ENCODE measurements around the gene NUPR2.
A peak's percentile ranks its signal among the peaks of the same experiment; 100 is the strongest.
"Not testable (repeated sequence)": the region's sequence is repeated elsewhere in the genome, so short reads cannot be mapped to it uniquely, and the experiment has no call there.

The NUPR2 gene

GRCh38 chr7:56110611-56111010, 5.6 kb downstream of the NUPR2 start:
- no peak overlapping the region for H3K4me3 ChIP-seq (ENCODE audit: low read depth, low read length)
- TF ChIP-seq, protein P1, sequence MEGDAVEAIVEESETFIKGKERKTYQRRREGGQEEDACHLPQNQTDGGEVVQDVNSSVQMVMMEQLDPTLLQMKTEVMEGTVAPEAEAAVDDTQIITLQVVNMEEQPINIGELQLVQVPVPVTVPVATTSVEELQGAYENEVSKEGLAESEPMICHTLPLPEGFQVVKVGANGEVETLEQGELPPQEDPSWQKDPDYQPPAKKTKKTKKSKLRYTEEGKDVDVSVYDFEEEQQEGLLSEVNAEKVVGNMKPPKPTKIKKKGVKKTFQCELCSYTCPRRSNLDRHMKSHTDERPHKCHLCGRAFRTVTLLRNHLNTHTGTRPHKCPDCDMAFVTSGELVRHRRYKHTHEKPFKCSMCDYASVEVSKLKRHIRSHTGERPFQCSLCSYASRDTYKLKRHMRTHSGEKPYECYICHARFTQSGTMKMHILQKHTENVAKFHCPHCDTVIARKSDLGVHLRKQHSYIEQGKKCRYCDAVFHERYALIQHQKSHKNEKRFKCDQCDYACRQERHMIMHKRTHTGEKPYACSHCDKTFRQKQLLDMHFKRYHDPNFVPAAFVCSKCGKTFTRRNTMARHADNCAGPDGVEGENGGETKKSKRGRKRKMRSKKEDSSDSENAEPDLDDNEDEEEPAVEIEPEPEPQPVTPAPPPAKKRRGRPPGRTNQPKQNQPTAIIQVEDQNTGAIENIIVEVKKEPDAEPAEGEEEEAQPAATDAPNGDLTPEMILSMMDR (IDR thresholded peaks at IDR 0.05; ENCODE audit: borderline replicate concordance, insufficient read depth, low read depth, low read length), result no peak

GRCh38 chr7:56107954-56108258, 8.3 kb downstream of the NUPR2 start:
- no peak overlapping the region for H3K4me3 ChIP-seq (ENCODE audit: low read depth, low read length)
- TF ChIP-seq, protein P1 (IDR thresholded peaks at IDR 0.05; ENCODE audit: borderline replicate concordance, insufficient read depth, low read depth, low read length), result no peak

- TF ChIP-seq, protein P1 (IDR thresholded peaks at IDR 0.05; ENCODE audit: borderline replicate concordance, insufficient read depth, low read depth, low read length), result no peak
- H3K4me3 ChIP-seq (ENCODE audit: low read depth, low read length), result peak within 1 kb of the TSS; percentile 83
Observed at GRCh38 chr7:56106108-56107073, 9.8 kb downstream of the NUPR2 start, which contains the start of gene CHCHD2. Gene CHCHD2 (minus strand): TSS chr7:56106476. CDS start chr7:56106413, 63 bp downstream.

DNA sequence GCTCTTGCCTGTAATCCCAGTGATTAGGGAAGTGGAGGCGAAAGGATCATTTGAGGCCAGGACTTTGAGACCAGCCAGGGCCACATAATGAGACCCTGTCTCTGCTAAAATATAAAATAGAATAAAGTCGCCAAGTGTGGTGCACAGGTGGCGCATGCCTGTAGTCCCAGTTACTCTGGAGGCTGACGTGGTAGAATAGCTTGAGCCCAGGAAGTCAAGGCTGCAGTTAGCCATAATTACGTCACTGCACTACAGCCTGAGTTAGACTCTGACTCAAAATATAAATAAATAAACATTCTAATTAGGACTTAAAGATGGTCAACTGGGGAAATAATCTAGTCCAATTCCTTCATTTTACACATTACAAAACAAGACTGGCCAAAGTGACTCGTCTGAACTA, 10.7 kb downstream of the NUPR2 start:
- TF ChIP-seq, protein P1 (IDR thresholded peaks at IDR 0.05; ENCODE audit: borderline replicate concordance, insufficient read depth, low read depth, low read length), result no peak
- H3K4me3 ChIP-seq (ENCODE audit: low read depth, low read length), result peak overlapping the region; percentile 83

- H3K4me3 ChIP-seq (ENCODE audit: low read depth, low read length), result not testable (repeated sequence)
Observed at GRCh38 chr7:56104138-56104537, 12.1 kb downstream of the NUPR2 start.

DNA sequence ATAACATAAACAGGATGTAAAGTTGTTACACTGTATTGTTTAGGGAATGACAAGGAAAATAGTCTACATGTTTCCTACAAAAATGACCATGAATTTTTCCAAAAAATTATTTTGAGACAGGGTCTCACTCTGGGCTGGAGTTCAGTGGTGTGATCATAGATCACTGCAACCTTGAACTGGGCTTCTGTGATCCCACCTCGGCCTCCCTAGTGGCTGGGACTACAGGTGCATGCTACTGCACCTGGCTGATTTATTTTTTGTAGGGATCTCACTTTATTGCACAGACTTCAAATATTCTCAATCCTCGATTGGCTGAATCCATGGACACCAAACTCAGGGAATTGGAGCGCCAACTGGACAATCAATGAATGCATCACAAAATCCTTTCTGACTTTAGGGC, 16.6 kb downstream of the NUPR2 start:
- H3K4me3 ChIP-seq (ENCODE audit: low read depth, low read length), result no peak overlapping the region
- TF ChIP-seq, protein P1 (IDR thresholded peaks at IDR 0.05; ENCODE audit: borderline replicate concordance, insufficient read depth, low read depth, low read length), result no peak

- H3K4me3 ChIP-seq (ENCODE audit: low read depth, low read length), result not testable (repeated sequence)
Observed at GRCh38 chr7:56098187-56099008, 17.8 kb downstream of the NUPR2 start.

DNA sequence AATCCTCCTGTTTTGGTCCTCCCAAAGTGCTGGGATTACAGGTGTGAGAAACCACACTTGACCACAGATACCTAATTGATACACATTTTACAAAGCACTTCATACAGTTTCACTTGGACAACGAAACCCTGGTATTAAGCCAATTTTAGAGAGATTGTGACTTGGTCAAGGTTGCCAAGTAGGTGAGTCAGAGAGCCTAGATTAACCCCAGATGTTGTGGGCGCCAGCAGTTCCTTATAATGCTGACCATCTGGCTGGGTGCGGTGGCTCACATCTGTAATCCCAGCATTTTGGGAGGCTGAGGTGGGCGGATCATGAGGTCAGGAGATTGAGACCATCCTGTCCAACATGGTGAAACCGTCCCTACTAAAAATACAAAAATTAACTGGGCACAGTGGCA, 18.5 kb downstream of the NUPR2 start:
- TF ChIP-seq, protein P1 (IDR thresholded peaks at IDR 0.05; ENCODE audit: borderline replicate concordance, insufficient read depth, low read depth, low read length), result no peak
- no peak overlapping the region for H3K4me3 ChIP-seq (ENCODE audit: low read depth, low read length)
